Ovary (tissue), 9 donors: ENCODE measurements around the gene NR1H2. TPM values are rescaled to one million over a fixed set of nuclear protein-coding genes. Genes with fewer than 3 reads are reported as not detected.
"Not testable (repeated sequence)": the region's sequence is repeated elsewhere in the genome, so short reads cannot be mapped to it uniquely, and the experiment has no call there.

Experiments
- DNase-seq, 5 donors: peaks; one replicate each; pipeline ENCODE4 v3.0.0-alpha.2; 2019 to 2020
- H3K27ac ChIP-seq, 2 donors: fragments of 200-600 bp; one replicate each; pipeline versions ENCODE4 v1.5.1 to v1.8.0; 2019 to 2022
- H3K27me3 ChIP-seq: fragments of 200-600 bp; one replicate; pipeline ENCODE4 v1.8.0; 2022
- H3K36me3 ChIP-seq: fragments of 200-600 bp; sonication (generic); one replicate; pipeline ENCODE4 v1.5.1; 2019
- H3K4me1 ChIP-seq: one replicate; pipeline ENCODE4 v1.8.1; 2013; ENCODE audit warnings: mild to moderate bottlenecking, moderate library complexity; ENCODE audit not compliant: insufficient read depth
- H3K4me3 ChIP-seq: fragments of 200-600 bp; sonication (generic); one replicate; pipeline ENCODE4 v1.5.1; 2017
- H3K9me3 ChIP-seq, 2 donors: fragments of 200-600 bp in 1 of 2; sonication (generic) in 1 of 2; one replicate each; pipeline versions ENCODE4 v1.5.1 to v1.8.1; 2013 to 2019; ENCODE audit warnings: mild to moderate bottlenecking in 1 of 2, moderate library complexity in 1 of 2
- EP300 ChIP-seq: sonication (generic); formaldehyde crosslinking; IDR thresholded peaks from one replicate; pipeline ENCODE4 v1.6.1; 2017; ENCODE audit warnings: antibody characterized with exemption
- POLR2A ChIP-seq: fragments of 450-650 bp; IDR thresholded peaks from one replicate; pipeline ENCODE4 v1.6.1; 2017; ENCODE audit warnings: antibody characterized with exemption, mild to moderate bottlenecking, moderate library complexity
- WGBS, 3 donors: extraction: QIAGEN DNeasy Blood & Tissue Kit in 1 of 3; methylation state at CpG; one replicate each; pipeline versions ENCODE4 v1.1.5 to v1.1.7; 2013 to 2017; 5-methylcytosine and 5-hydroxymethylcytosine counted together
- intact Hi-C, 4 donors: fragments of 100-400 bp; cut with DNase I; formaldehyde crosslinking; loops; one replicate each; pipeline versions ENCODE4 v1.11.0 to v1.15.1; 2022 to 2023
- polyA plus RNA-seq, 2 donors: library from polyadenylated mRNA; stranded (reverse); fragments of 200-250 nt in 1 of 2; fragments of 350-450 nt in 1 of 2; fragmentation: Illumina TruSeq in 1 of 2; extraction: RNeasy Lipid Tissue Mini Kit (QIAGEN cat#74804) in 1 of 2; gene quantifications; one replicate each; pipeline ENCODE4 v1.2.3, GENCODE V29; 2013 to 2014
- total RNA-seq, 7 donors: library from RNA; depleted of rRNA in 2 of 7; stranded (reverse); fragments of >200 nt in 2 of 7; fragmentation: NEBNext Ultra II Directional in 3 of 7; extraction: Animal tissue kit (Norgen Biotek cat#: 25700) in 3 of 7; gene quantifications; one replicate each; pipeline versions ENCODE4 v1.1.0 to v1.2.4, GENCODE V29; 2016 to 2023
- TF ChIP-seq, protein P1 (sequence below), 3 donors: fragments of 450-650 bp in 2 of 3; fragments of 200-600 bp in 1 of 3; IDR thresholded peaks; one replicate each; pipeline versions ENCODE4 v1.5.1 to v1.8.0; 2016 to 2022; ENCODE audit warnings: antibody characterized with exemption in 3 of 3, mild to moderate bottlenecking in 1 of 3
- donor health status: DM: no; HTN: no; CAD: no; lungs with moderate emphysema.
- donor health status: DM: no; HTN: no; CAD: no.
- donor health status: Bipolar disorder and iron deficiency.
- donor health status: DM: yes; HTN: yes; CAD: no.
- donor health status: DM: no; HTN: no; CAD: no.
- donor health status: DM: yes; HTN: yes; CAD: no.

The NR1H2 gene
- total and polyA plus RNA-seq, 9 donors = 11.5 to 84.2 (median 62.3) TPM

DNA sequence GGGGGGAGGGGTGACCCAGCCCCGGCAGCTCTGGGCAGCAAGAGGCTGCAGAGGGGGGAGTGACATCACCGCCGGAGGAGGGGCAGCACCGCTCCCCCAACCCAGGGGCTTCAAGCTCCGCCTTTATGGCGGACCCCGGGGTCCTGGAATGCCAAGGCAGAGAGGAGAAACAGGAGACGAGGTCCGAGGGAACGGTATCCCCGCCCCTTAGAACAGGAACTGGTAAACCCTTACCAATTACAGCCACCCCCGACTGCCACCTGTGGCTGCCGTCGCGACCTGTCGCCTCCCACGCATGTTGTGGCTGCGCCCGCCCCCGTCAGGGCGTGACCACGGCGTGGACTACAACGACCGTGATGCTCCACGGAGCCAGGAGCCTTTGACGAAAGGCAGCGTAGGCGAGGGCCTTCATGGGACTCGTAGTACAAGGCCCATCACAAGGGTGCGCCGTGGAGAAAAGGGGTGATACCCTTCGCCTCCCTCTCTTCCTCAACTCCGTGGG, 43.0 kb upstream of the NR1H2 start:
- Histone ChIP-seq H3K4me1 (peaks cover 6% of the 10 kb centered on the region), H3K36me3 (no peaks in the 10 kb centered on the region), H3K27me3 (peaks cover 5% of the 10 kb centered on the region), H3K27ac (no peak overlapping the region), H3K9me3 (peaks cover 0 to 5% of the 10 kb centered on the region in 2 donors), H3K4me3 (peak overlapping the region; percentile 0)
- intact Hi-C loops = no loop called here
- DNase-seq = peak; percentile 34 to 69 (median 47)
- TF ChIP-seq POLR2A (no peak), EP300 (no peak)
- TF ChIP-seq, protein P1, sequence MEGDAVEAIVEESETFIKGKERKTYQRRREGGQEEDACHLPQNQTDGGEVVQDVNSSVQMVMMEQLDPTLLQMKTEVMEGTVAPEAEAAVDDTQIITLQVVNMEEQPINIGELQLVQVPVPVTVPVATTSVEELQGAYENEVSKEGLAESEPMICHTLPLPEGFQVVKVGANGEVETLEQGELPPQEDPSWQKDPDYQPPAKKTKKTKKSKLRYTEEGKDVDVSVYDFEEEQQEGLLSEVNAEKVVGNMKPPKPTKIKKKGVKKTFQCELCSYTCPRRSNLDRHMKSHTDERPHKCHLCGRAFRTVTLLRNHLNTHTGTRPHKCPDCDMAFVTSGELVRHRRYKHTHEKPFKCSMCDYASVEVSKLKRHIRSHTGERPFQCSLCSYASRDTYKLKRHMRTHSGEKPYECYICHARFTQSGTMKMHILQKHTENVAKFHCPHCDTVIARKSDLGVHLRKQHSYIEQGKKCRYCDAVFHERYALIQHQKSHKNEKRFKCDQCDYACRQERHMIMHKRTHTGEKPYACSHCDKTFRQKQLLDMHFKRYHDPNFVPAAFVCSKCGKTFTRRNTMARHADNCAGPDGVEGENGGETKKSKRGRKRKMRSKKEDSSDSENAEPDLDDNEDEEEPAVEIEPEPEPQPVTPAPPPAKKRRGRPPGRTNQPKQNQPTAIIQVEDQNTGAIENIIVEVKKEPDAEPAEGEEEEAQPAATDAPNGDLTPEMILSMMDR (IDR thresholded peaks at IDR 0.05) = no peak
- whole genome bisulfite sequencing, 3 donors = 0 to 2% (median 2%) methylated on average over 33 to 34 of the region's 34 CpGs

DNA sequence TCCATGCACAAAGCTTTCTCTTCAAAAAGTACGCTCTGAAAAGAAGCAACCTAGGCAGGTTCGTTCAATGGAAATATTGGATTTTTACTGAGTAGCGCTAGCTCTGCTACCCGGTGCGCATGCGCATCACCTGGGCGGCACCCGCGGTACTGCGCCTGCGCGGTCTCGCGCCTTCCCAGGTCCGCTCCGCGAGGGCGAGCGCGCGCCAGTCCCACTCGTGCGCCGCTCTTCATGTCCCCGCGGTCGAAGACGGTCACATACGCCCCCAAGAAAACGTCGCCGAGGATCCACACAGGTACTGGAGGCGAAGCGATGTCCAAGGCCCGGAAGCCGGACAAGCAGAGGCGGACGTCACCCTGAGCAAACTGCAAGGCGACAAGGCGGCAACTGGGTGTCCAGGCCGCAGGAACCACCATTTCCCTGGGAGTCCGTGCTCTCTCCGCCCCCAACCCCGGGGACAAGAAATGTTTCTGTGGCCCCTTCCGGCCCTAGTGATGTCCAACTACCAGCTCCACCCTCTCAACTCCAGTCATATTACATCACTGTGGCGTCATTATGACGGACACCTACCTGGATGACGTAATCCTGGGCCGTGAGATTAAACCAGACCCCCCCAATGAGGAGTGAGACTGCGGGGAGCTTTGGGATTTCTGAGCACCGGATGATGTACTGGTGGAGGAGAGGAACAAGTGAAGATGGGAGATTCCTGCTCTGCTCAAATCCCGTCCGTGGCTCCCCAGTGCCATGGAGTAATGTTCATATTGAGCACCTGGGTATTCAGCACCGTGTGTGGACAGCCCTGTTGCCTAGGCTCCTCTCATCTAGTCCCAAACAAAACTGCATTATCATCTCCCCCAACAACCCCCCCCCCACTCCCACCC, 42.3 kb upstream of the NR1H2 start:
- peak overlapping the region; percentile 0 for H3K4me3 ChIP-seq
- DNase-seq = peak; percentile 21 to 72 (median 39)
- intact Hi-C loops = no loop called here
- peaks cover 0 to 5% of the 10 kb centered on the region in 2 donors for H3K9me3 ChIP-seq
- H3K27ac ChIP-seq = no peak overlapping the region
- H3K4me1 ChIP-seq = peaks cover 6% of the 10 kb centered on the region
- TF ChIP-seq POLR2A = no peak
- TF ChIP-seq, protein P1 (IDR thresholded peaks at IDR 0.05) = no peak
- no peak for TF ChIP-seq EP300
- H3K27me3 ChIP-seq = peaks cover 5% of the 10 kb centered on the region
- H3K36me3 ChIP-seq = no peaks in the 10 kb centered on the region
- WGBS, 3 donors = 9 to 13% (median 10%) methylated on average over 53 to 54 of the region's 54 CpGs

DNA sequence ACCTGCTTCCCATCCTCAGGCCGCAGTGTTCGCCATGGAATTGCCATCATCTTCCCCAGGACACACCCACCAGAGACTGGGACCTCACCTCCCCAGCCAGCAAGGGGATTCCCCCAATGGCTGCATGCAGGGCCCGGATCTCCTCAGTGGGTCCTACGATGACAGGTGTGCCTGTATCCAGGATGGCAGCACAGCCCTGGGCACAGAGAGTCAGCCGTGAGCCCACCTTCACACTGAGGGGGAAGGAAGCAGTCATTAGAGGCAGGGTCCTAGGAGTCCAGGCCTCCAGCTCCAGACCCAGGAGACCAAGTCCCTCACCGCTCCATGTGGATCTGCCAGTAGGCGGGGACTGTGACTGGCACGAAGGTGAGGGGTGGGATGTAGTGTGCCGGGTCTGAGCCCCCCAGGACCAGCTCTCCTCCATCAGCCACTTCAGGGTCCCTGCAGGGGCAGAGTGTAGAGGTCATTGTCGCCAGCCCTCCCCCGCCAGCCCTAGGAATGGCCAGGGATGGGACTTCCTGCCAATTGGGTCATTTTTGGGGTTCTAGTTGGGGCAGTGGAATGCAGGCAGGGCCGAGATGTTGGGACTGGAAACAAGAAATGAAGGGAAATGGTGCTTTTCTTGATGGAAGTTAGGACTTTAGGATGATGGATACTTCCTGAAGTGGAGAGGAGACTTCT, 41.4 kb upstream of the NR1H2 start:
- WGBS, 3 donors = 89 to 97% (median 91%) methylated on average over 12 of the region's 12 CpGs
- no peak for DNase-seq
- Histone ChIP-seq H3K4me1 (peaks cover 3% of the 10 kb centered on the region), H3K27ac (no peak overlapping the region), H3K4me3 (no peak overlapping the region), H3K9me3 (no peaks in the 10 kb centered on the region), H3K36me3 (no peaks in the 10 kb centered on the region), H3K27me3 (peaks cover 5% of the 10 kb centered on the region)
- intact Hi-C loops = no loop called here
- TF ChIP-seq EP300 (no peak), POLR2A (no peak)
- TF ChIP-seq, protein P1 (IDR thresholded peaks at IDR 0.05) = no peak

DNA sequence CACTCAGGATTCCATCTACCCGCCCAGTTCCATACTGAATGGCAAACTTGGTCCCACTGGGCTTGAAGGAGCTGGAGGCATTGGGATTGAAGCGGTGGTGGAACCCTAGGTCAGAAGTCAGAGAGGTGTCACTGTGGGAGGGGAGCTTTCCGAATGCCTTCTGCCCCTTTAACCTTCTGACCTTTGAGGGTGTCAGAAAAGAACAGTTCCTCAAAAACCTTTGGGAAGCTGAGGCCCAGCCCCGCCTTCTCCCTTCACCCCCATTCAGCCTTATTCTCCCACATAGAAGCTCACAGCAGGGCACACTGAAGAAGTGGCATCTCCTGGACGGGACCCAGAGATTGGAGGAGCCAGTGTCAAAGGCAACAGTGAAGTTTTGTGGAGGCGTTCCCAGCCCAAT, 39.2 kb upstream of the NR1H2 start:
- intact Hi-C loops, H3K36me3 ChIP-seq: not testable (repeated sequence)

More for the DNA sequence above, 39.2 kb upstream of the NR1H2 start:
- not testable (repeated sequence) for H3K9me3 ChIP-seq, DNase-seq, H3K4me3 ChIP-seq, H3K4me1 ChIP-seq, H3K27ac ChIP-seq, H3K27me3 ChIP-seq
- WGBS, 3 donors = 77 to 86% (median 83%) methylated on average over 6 of the region's 6 CpGs
